NOMO-1 treated with dmso at 0.1 percent for 144 hours (cell line): ENCODE measurements around the gene RAB20.

Source experiments
- DNase-seq: peaks from one replicate; lab custom pipeline; 2025; ENCODE audit not compliant: unreplicated experiment; lab: John Stamatoyannopoulos, UW

Gene RAB20

GRCh38 chr13:110474713-110475112 lies 86.8 kb downstream of the RAB20 start:
- DNase-seq: no peak
